HG03025 (cell line): ENCODE measurements around the gene GCNA.
"Not testable (repeated sequence)": the region's sequence is repeated elsewhere in the genome, so short reads cannot be mapped to it uniquely, and the experiment has no call there.

Source experiments
- ATAC-seq: cut with Tn5 transposase; IDR thresholded peaks from one replicate; pipeline ENCODE4 v1.9.1; 2021; ENCODE audit warnings: mild to moderate bottlenecking, moderate library complexity; ENCODE audit not compliant: unreplicated experiment, low FRiP score

GCNA gene

DNA sequence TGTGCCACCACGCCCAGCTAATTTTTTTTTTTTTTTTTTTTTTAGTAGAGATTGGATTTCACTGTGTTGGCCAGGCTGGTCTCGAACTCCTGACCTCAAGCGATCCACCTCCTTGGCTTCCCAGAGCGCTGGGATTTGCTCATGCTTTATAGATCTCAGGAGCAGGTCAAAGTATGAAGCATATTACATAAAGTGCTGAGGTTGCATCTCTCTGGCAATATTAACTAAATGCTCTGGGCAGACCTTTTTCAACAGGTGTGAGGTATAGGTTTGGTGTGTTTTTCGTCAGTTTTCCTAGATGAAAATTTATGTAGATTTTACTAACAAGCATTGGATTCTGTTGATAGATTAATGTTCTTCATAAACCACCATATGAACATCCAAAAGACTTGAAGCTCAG is 19.3 kb upstream of the GCNA start:
- no peak for ATAC-seq

DNA sequence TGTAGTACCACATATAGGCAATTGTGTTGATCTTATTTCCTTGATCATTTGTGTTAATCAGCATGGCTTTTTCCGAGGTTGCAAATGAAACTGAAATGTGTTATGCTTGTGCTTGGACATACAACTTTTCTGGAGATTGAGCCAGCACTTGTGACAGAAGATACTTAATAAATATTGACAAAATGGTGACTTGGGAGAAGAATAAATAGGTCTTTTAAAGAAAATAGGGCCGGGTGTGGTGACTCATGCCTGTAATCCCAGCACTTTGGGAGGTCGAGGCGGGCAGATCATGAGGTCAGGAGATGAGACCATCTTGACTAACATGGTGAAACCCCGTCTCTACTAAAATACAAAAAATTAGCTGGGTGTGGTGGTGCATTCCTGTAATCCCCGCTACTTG is 18.5 kb upstream of the GCNA start:
- ATAC-seq = not testable (repeated sequence)

DNA sequence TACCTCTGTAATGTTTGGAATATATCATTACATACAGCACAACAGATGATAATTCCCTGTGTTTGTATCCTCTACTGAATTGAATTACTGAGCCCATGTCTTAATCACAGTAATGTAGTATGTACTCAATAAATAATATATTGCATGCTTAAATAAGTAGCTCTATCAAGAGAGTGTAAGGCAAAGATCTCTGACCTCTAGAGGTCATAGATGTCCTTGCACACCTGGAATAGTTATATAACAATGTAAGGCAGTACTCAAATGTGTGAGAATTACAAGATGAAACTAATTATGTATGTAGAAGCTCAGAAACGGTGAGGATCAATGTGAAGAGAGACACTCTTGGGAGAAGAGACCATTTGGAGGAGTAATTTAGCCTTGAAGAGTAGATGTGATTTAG is 14.3 kb upstream of the GCNA start:
- ATAC-seq = no peak

DNA sequence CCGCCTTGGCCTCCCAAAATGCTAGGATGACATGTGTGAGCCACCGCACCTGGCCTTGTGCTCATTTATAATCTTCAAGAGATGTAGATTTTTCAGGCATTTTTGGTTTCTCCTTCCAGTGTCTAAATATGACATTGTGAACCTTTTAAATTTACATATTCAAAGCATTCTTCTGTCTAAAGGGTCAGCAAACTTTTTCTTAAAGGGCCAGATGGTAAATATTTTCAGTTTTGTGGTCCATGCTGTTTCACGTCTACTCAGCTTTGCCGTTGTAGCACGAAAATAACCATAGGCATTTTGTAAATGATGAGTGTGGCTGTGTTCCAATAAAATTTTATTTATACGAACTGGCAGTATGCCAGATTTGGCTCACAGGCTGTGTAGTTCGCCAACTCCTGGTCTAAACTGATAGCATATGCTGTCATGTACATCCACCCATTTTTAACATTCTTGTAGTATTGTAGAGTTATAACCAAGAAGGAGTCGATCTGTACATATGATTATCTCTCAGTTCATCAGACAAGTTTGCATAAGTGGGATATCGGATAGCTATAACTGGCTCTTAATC is 12.7 kb upstream of the GCNA start:
- ATAC-seq = no peak

DNA sequence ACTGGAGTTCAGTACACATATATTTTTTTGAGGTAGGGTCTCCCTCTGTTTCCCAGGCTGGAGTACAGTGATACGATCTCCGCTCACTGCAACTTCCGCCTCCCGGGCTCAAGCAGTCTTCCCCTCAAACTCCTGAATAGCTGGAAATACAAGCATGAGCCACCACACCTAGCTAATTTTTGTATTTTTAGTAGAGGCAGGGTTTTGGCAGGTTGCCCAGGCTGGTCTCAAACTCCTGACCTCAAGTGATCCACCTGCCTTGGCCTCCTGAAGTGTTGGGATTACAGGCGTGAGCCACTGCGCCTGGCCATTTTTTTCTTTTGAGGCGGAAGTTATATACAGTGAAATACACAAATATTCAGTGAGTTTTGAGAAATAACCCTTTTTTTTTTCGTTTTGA is 6.8 kb upstream of the GCNA start:
- ATAC-seq = not testable (repeated sequence)

DNA sequence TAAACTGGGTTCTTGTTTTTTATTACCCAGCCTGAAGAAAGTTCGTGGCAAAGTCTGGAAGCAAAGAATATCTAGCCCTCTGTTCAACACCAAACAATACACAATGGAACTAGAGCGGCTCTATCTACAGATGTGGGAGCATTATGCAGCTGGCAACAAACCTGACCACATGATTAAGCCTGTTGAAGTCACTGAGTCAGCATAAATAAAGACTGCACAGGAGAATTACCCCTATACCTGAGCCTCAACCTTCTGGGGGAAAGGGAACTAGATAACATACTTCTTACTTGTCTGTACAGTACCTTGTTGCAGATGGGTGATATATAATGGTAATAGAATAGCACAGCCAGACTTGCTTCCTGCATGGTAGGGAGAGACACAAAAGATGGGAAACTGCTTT is 4.6 kb upstream of the GCNA start:
- ATAC-seq = no peak

DNA sequence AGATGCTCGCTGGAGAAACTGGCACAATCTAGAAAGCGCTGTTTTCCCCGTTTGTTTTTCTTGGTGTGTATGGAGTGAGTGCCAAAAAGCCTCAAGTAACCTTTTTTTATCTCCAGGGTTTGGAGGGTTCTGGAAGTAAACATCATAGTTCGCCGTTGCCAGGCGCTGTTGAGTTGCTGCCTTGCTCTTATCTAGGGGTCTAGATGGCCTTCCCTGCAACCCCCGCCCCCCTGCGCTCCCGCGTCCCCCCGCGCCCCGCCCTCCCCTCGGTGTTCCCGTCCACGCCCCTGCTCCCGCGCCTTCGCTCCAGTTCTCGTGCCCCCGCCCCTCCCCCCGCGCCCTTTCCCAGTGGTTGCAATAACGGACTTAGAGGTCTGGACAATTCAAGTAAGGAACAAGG is 555 bp upstream of the GCNA start:
- no peak for ATAC-seq

DNA sequence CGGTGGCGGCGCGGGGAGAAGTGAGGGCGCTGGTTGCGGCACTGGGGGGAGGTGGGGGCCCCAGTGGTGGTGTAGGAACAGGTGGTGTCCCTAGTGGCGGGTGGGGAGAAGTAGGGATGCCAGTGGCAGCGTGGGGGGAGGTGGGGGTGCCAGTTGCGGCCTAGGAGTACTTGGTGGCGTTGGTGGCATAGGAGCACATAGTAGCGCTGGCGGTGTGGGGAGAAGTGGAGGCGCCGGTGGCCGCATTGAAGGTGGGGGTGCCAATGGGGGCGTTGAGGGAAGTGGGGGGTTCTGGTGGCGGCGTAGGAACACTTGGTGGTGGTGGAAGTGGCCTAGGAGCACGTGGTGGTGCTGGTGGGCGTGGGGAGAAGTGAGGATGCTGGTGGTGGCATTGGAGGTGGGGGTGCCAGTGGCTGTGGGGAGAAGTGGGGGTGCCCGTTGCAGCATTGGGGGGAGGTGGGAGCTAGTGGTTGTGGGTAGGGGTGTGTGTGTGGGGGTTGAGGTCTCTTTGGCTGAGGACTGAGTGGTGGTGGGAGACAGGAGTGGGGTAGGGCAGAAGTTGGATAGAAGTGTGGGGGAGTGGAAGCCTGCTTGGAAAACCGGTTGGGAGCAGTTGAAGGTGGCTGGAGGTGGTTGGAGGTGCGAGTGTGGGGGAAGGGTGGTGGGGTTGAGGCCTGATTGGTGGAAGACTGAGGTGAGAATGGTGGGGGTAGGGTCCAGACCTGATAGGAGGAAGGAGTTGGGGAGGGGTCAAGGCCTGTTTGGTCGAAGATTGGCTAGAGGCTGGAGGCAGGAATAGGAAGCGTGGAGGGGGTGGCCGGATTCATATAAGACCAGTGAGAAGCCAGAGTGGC is 1.1 kb downstream of the GCNA start:
- no peak for ATAC-seq

DNA sequence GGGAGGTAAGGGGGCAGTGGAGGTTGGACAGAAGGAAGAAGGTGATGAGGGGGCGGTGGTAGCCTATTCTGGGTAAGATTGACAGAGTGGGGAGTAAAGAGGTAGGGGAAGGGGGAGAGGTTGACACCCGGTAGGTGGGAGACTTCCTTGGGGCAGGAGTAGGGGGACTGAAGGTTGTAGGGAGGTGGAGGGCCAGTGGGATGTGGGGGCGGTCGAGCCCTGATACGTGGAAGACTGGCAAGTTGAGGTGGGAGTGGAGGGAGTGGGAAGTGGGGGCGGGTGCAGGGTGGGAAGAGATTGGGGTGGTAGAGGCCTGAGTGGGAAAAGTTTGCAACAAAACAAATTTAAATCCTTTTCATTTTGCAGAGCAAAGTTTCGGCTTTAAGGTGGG is 1.7 kb downstream of the GCNA start:
- no peak for ATAC-seq

DNA sequence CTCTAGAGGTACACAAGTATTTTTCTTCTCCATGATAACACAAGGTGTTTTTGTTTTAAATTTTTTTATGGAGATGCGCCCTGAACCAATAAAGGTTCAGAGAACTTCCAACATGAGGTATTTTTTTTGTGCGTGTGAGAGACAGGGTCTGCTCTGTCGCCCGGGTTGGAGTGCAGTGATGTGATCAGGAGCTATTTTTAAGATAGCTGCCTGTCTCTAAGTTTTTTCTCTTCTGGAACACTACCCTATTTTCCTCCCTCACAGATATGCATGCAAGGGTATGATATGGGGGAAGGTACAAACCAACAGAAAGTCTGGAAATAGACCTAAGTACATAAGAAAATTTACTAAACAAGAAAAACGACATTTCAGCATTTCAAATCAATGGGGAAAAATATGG is 3.0 kb downstream of the GCNA start:
- ATAC-seq = no peak

DNA sequence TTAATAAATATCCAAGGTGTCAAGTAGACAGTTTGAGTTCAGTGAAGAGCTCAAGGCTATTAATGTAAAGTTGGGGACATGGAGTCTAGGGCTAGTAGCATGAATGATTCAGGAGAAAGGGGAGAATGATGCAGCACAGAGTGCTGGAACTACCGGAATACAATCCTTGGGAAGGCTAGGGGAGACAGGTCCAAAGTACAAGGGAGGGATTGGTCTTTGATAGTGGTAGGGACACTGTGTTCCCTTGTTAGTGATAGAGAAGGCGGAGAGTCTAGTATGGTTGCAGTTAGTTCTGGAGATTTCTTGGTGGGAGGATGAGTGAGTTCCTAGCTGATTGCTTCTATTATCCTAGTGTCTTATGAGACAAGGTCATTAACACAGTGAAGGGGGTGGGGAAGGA is 8.7 kb downstream of the GCNA start:
- no peak for ATAC-seq

DNA sequence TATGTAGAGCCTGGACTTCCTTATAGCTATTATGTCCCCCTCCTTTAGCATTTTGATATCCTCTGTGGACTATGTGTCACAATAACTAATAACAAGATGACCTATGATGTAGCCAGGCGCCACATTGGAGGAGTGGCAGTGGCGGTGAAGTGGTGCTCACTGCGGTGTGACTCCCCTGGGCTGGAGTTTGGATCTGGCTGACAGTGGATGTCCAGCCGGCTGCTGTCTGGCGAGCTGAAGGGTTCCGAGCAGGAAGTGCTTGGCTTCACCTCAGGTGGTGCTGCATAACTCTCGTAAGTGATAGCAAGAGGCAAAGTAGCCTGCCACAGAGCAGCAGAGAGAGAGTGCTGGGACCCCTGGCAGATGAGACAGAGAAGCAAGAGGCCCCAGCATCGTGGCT is 15.0 kb downstream of the GCNA start:
- ATAC-seq = not testable (repeated sequence)

DNA sequence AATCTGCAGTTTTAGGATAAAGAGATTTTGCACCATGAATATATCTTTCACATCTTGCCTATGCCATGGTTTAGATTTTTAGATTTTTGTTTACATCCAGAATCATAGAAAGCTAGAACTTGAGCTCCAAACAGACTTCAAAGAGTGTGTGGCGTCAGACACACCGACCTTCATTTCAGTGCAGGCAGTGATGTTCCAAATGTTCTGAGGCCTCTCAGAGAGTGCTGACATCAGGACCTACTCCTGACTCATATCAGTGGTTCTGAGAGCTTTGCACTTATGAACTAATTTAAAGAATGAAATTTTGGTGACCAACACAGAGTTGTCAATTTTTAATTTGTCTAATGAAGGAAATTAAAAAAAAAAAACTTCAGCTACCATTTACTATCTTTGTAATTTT is 21.7 kb downstream of the GCNA start:
- ATAC-seq = no peak

DNA sequence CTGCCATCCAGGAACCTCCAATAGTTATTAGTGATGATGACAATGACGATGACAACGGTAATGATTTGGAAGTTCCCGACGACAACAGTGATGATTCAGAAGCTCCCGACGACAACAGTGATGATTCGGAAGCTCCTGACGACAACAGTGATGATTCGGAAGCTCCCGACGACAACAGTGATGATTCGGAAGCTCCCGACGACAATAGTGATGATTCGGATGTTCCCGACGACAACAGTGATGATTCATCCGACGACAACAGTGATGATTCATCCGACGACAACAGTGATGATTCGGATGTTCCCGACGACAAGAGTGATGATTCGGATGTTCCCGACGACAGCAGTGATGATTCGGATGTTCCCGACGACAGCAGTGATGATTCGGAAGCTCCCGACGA is 25.4 kb downstream of the GCNA start:
- no peak for ATAC-seq

DNA sequence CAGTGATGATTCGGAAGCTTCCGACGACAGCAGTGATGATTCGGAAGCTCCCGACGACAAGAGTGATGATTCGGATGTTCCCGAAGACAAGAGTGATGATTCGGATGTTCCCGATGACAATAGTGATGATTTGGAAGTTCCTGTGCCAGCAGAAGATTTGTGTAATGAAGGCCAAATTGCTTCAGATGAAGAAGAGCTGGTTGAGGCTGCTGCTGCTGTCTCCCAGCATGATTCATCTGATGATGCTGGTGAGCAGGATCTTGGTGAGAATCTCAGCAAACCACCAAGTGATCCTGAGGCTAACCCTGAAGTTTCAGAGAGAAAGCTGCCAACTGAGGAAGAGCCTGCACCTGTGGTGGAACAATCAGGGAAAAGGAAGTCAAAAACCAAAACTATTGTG is 25.9 kb downstream of the GCNA start:
- ATAC-seq = no peak

DNA sequence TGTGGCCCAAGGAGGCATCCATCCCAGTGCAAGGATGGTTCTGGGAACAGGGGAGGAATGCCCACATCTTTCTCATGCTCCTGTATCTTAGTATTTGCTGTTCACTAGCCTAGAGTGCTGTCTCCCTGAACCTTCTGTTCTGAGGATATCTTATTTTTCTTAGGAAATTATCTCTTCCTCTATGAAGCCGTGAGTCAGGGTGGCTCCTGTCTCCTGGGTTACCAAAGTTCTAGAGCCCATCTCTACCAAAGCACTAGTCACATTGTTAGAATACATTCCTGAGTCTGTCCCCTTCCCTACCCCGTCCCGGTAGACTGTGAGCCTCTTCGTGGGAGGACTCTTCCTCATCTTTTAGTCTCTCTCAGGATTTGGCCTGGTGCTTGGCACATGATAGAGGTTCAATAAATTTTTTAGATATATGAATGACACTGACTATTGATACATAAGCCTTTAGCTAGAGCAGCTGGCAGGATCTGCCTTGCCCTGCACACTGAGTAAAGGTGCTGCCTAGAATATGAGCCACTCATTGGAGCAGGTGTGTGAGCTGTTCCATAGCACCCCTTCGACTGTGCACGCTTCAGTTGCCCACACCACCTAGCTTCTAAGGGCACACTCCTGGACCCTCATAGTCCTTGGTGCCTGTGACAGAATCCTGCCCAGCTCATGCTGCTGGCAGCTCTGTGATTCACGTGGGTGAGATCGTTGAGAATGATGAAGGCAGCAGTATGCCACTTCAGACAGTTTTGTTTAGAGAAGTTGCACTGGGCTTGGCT is 26.7 kb downstream of the GCNA start:
- ATAC-seq = no peak

DNA sequence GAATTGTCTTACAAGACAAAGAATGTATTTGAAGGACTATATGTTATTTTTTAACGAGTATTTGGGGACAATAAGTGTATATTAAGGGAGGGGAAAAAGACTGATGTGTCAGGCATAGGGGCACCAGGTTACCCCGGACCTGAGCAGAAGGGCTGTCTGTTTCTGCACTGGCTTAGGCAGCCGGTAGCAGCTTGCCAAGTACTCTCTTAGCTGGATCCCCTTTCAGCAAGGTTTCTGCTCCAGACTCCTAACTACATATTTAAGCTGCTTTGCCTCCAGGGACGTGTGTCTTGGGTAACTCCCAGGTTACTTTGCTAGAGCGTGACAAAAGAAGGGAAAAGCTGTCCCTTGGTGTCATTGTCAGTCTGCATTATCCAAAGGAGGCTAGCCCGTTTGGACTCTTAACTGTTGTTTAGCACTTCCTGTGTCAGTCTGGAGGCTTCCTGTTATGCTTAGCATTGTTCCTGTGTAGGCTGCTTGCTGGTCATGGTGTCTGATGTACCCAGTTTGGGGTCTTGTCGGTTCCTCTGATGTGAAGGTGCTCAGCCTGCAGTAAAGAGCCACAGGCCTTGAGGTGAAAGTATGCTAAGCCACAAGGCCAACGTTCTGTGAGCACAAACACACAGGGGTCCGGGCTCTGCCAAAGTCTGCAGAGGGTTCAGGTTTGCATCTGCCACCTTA is 28.4 kb downstream of the GCNA start:
- ATAC-seq = no peak

DNA sequence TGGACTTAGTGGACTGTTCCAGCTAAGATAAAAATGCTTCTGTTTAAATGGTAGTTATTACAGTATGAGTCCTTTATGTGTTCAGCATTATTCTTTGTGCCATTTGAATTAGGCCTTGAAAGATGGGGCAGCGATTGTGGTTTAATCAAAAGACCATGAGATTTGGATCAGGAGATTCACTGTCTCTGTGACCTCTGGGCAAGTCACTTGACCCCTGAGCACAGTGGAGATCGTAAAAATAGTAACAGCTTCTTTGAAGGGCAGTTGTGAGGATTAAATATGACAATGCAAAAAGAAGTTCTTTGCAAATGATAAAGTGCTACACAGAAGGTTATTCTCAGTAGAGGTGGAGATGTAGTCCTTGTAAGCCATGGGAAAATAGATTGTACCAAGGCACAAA is 29.3 kb downstream of the GCNA start:
- ATAC-seq = no peak

DNA sequence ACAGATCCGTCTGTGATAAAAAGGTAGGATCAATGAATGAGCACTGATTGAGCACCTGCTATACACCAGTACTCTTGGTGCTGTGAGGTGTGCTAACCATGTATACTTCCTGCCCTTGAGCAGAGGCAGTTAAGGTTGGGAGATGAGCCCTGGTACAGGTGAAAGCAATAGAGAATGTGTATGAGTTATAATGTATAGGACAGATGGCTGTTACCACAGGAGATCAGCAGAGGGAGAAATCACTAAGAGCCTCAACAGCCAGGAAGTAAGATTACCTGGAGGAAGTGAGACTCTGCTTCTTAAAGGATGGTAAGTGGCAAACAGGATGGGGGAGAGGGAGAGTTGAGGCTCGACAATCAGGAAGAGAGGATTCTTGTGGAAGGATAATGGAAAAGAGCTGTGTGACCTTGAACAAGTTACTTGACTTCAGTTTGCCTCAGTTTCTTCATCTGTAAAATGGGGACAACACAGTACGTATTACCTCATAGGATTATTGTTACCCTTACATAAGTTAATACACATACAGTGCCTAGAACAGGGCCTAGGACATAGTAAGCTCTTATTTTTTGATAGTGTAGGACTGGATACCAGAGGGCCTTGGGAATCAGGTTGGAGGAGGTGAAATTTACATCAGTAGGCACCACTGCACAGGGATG is 31.0 kb downstream of the GCNA start:
- ATAC-seq = no peak

DNA sequence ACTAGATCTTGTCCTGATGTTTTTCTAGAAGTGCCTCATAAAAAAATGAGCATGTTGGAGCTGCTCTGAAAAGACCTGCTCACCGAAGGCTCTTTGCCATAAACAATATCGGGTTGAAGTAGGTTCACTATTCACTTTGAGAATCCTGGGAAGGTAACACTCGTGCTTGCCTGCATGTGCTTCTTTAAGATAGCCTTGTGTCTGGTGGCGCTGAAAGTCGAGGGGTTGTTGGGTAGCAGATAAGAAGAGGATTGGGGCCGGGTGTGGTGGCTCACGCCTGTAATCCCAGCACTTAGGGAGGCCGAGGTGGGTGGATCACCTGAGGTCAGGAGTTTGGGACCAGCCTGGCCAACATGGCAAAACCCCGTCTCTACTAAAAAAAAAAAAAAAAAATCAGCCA is 33.5 kb downstream of the GCNA start:
- not testable (repeated sequence) for ATAC-seq

DNA sequence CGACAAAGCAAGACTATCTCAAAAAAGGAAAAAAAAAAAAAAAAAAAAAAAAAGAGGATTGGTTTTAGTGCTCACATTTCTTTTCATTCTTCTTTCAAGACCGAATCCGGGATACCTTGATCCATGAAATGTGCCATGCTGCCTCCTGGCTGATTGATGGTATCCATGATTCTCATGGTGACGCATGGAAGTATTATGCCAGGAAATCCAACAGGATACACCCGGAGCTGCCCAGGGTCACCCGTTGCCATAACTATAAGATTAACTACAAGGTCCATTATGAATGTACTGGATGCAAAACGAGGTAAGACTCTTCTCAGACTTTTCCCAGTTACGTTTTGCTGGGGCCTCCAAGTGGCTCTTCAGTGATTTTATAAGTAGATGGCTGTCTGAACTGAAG is 34.0 kb downstream of the GCNA start:
- no peak for ATAC-seq
